SK-N-SH treated with all-trans-retinoic acid at 6 μM for 48 hours (cell line): ENCODE results near the gene ULBP1.
A peak's percentile ranks its signal among the peaks of the same experiment; 100 is the strongest.

Source experiments
- ATAC-seq: fragments of 200-7000 bp; cut with Tn5 transposase; 3 replicates; pipeline ENCODE4 v1.9.1; 2020; ENCODE audit warnings: mild to moderate bottlenecking, moderate library complexity
- ARNTL ChIP-seq: fragments of 450-650 bp; formaldehyde crosslinking; IDR thresholded peaks from 2 replicates; pipeline ENCODE4 v1.5.0; 2020; ENCODE audit warnings: low read depth, mild to moderate bottlenecking, moderate library complexity, borderline replicate concordance
- BACH2 ChIP-seq: fragments of 250-450 bp; sonication (Bioruptor Pico); IDR thresholded peaks from 2 replicates; pipeline ENCODE4 v1.9.0; 2021; ENCODE audit warnings: mild to moderate bottlenecking, borderline replicate concordance
- CREB5 ChIP-seq: fragments of 250-450 bp; sonication (Bioruptor Pico); IDR thresholded peaks from 2 replicates; pipeline ENCODE4 v1.5.1; 2020; ENCODE audit warnings: low read depth, mild to moderate bottlenecking, moderate library complexity
- CSDC2 ChIP-seq: fragments of 250-450 bp; sonication (Bioruptor Pico); IDR thresholded peaks from 2 replicates; pipeline ENCODE4 v1.5.0; 2020; ENCODE audit warnings: mild to moderate bottlenecking, moderate library complexity
- CSRNP3 ChIP-seq: fragments of 250-450 bp; sonication (Bioruptor Pico); IDR thresholded peaks from 2 replicates; pipeline ENCODE4 v1.5.1; 2021; ENCODE audit warnings: mild to moderate bottlenecking, moderate library complexity
- GLIS3 ChIP-seq: fragments of 250-450 bp; sonication (Bioruptor Pico); IDR thresholded peaks from 2 replicates; pipeline ENCODE4 v1.5.0; 2020; ENCODE audit warnings: mild to moderate bottlenecking, moderate library complexity
- ISL1 ChIP-seq: fragments of 250-450 bp; sonication (Bioruptor Pico); IDR thresholded peaks from 2 replicates; pipeline ENCODE4 v2.1.2; 2022; ENCODE audit warnings: mild to moderate bottlenecking, moderate library complexity
- OSR1 ChIP-seq: fragments of 250-450 bp; sonication (Bioruptor Pico); IDR thresholded peaks from 2 replicates; pipeline ENCODE4 v1.8.0; 2022; ENCODE audit warnings: moderate library complexity, mild to moderate bottlenecking, inconsistent platforms
- PATZ1 ChIP-seq: fragments of 250-450 bp; sonication (Bioruptor Pico); IDR thresholded peaks from 2 replicates; pipeline ENCODE4 v1.8.0; 2020; ENCODE audit warnings: mild to moderate bottlenecking, moderate library complexity, borderline replicate concordance
- POU6F1 ChIP-seq: fragments of 250-450 bp; sonication (Bioruptor Pico); IDR thresholded peaks from 2 replicates; pipeline ENCODE4 v1.8.0; 2021; ENCODE audit warnings: low read depth, mild to moderate bottlenecking, moderate library complexity, borderline replicate concordance
- PPARA ChIP-seq: fragments of 250-450 bp; sonication (Bioruptor Pico); IDR thresholded peaks from 2 replicates; pipeline ENCODE4 v1.5.0; 2020; ENCODE audit warnings: mild to moderate bottlenecking, borderline replicate concordance
- RARB ChIP-seq: fragments of 250-450 bp; sonication (Bioruptor Pico); IDR thresholded peaks from 2 replicates; pipeline ENCODE4 v1.8.0; 2021; ENCODE audit warnings: mild to moderate bottlenecking, moderate library complexity
- SNAI2 ChIP-seq: fragments of 250-450 bp; sonication (Bioruptor Pico); IDR thresholded peaks from 2 replicates; pipeline ENCODE4 v1.5.0; 2020; ENCODE audit warnings: mild to moderate bottlenecking, moderate library complexity
- TCF4 ChIP-seq: fragments of 250-450 bp; sonication (Bioruptor Pico); IDR thresholded peaks from 2 replicates; pipeline ENCODE4 v1.8.0; 2021; ENCODE audit warnings: mild to moderate bottlenecking, moderate library complexity, borderline replicate concordance
- TOX ChIP-seq: fragments of 250-450 bp; sonication (Bioruptor Pico); IDR thresholded peaks from 2 replicates; pipeline ENCODE4 v1.8.0; 2021; ENCODE audit warnings: mild to moderate bottlenecking, moderate library complexity, borderline replicate concordance
- TSHZ2 ChIP-seq: fragments of 250-450 bp; sonication (Bioruptor Pico); IDR thresholded peaks from 2 replicates; pipeline ENCODE4 v1.5.0; 2020; ENCODE audit warnings: mild to moderate bottlenecking, moderate library complexity
- ZC3H10 ChIP-seq: fragments of 250-450 bp; sonication (Bioruptor Pico); IDR thresholded peaks from 2 replicates; pipeline ENCODE4 v1.5.1; 2021; ENCODE audit warnings: mild to moderate bottlenecking, moderate library complexity
- ZFP3 ChIP-seq: fragments of 250-450 bp; sonication (Bioruptor Pico); IDR thresholded peaks from 2 replicates; pipeline ENCODE4 v1.5.0; 2020; ENCODE audit warnings: mild to moderate bottlenecking, moderate library complexity
- ZFP30 ChIP-seq: fragments of 450-650 bp; formaldehyde crosslinking; IDR thresholded peaks from 2 replicates; pipeline ENCODE4 v1.5.0; 2022; ENCODE audit warnings: mild to moderate bottlenecking, moderate library complexity
- ZNF565 ChIP-seq: fragments of 450-650 bp; formaldehyde crosslinking; conservative IDR thresholded peaks from 2 replicates; pipeline ENCODE4 v1.5.0; 2020; ENCODE audit warnings: low read depth, mild to moderate bottlenecking, moderate library complexity
- ZNF70 ChIP-seq: fragments of 450-650 bp; formaldehyde crosslinking; IDR thresholded peaks from 2 replicates; pipeline ENCODE4 v1.5.0; 2020; ENCODE audit warnings: mild to moderate bottlenecking, moderate library complexity
- ZNF8 ChIP-seq: fragments of 450-650 bp; formaldehyde crosslinking; IDR thresholded peaks from 2 replicates; pipeline ENCODE4 v1.5.0; 2020; ENCODE audit warnings: mild to moderate bottlenecking, moderate library complexity

Gene ULBP1

GRCh38 chr6:149961728-149962425 is 1.9 kb upstream of the ULBP1 start (continued):
- TF ChIP-seq CSRNP3 (CRISPR knock-in tag) (no peak), PPARA (CRISPR knock-in tag) (no peak), SNAI2 (CRISPR knock-in tag) (no peak), TCF4 (CRISPR knock-in tag) (no peak)
- TF ChIP-seq, all 23 proteins: peak for 0

- TF ChIP-seq CREB5 (CRISPR knock-in tag) (no peak), PATZ1 (CRISPR knock-in tag) (no peak), PPARA (CRISPR knock-in tag) (no peak), ZFP3 (CRISPR knock-in tag) (no peak), ZNF70 (no peak), ZFP30 (no peak), CSDC2 (CRISPR knock-in tag) (no peak), ZC3H10 (CRISPR knock-in tag) (no peak), ARNTL (CRISPR knock-in tag) (no peak), OSR1 (CRISPR knock-in tag) (no peak), ZNF565 (CRISPR knock-in tag) (no peak), RARB (no peak), CSRNP3 (CRISPR knock-in tag) (no peak), POU6F1 (CRISPR knock-in tag) (no peak), TSHZ2 (CRISPR knock-in tag) (no peak), BACH2 (CRISPR knock-in tag) (no peak)
- TF ChIP-seq, all 23 proteins: peak for 0
- no peak; the same call in 2 of the 3 replicates for ATAC-seq
Observed at GRCh38 chr6:149962461-149963211, 1.1 kb upstream of the ULBP1 start.

- peak; percentile 25; the same call in 1 of the 3 replicates for ATAC-seq
- no peak for TF ChIP-seq ZNF8 (CRISPR knock-in tag)
- no peak for TF ChIP-seq GLIS3 (CRISPR knock-in tag)
- no peak for TF ChIP-seq BACH2 (CRISPR knock-in tag)
- no peak for TF ChIP-seq ZNF70
- TF ChIP-seq CSDC2 (CRISPR knock-in tag): no peak
- TF ChIP-seq ISL1: no peak
- TF ChIP-seq ZFP30: no peak
- TF ChIP-seq TOX (CRISPR knock-in tag): no peak
- no peak for TF ChIP-seq ZFP3 (CRISPR knock-in tag)
- TF ChIP-seq POU6F1 (CRISPR knock-in tag): no peak
- no peak for TF ChIP-seq ZC3H10 (CRISPR knock-in tag)
- no peak for TF ChIP-seq PPARA (CRISPR knock-in tag)
Observed at GRCh38 chr6:149963212-149963461, 606 bp upstream of the ULBP1 start.
